ENCODE measurements around the gene BLVRA.
A peak's percentile ranks its signal among the peaks of the same experiment; 100 is the strongest.
"Not testable (repeated sequence)": the region's sequence is repeated elsewhere in the genome, so short reads cannot be mapped to it uniquely, and the experiment has no call there.

BLVRA gene

GRCh38 chr7:43825391-43825808, 66.9 kb downstream of the BLVRA start:
- no peak for DNase-seq
- no peak for TF ChIP-seq POLR2A (IDR thresholded peaks at IDR 0.05; ENCODE audit: low read length)
- no peak for TF ChIP-seq GATA1 (IDR thresholded peaks at IDR 0.05; ENCODE audit: low read depth, low read length)

- DNase-seq, result not testable (repeated sequence)
Observed at GRCh38 chr7:43830917-43831316, 72.4 kb downstream of the BLVRA start.

GRCh38 chr7:43834463-43835251, 76.2 kb downstream of the BLVRA start:
- DNase-seq, result peak; percentile 64 to 77
- TF ChIP-seq GATA1 (IDR thresholded peaks at IDR 0.05; ENCODE audit: low read depth, low read length), result no peak
- no peak for TF ChIP-seq POLR2A (IDR thresholded peaks at IDR 0.05; ENCODE audit: low read length)

GRCh38 chr7:43838201-43838658, 79.8 kb downstream of the BLVRA start:
- DNase-seq, result no peak
- TF ChIP-seq POLR2A (IDR thresholded peaks at IDR 0.05; ENCODE audit: low read length), result no peak
- no peak for TF ChIP-seq GATA1 (IDR thresholded peaks at IDR 0.05; ENCODE audit: low read depth, low read length)

GRCh38 chr7:43843296-43843695, 84.8 kb downstream of the BLVRA start:
- TF ChIP-seq GATA1 (IDR thresholded peaks at IDR 0.05; ENCODE audit: low read depth, low read length) (no peak), POLR2A (IDR thresholded peaks at IDR 0.05; ENCODE audit: low read length) (no peak)
- DNase-seq, result no peak

GRCh38 chr7:43844257-43844656, 85.8 kb downstream of the BLVRA start:
- TF ChIP-seq GATA1 (IDR thresholded peaks at IDR 0.05; ENCODE audit: low read depth, low read length) (no peak), POLR2A (IDR thresholded peaks at IDR 0.05; ENCODE audit: low read length) (no peak)
- no peak for DNase-seq

- no peak for TF ChIP-seq GATA1 (IDR thresholded peaks at IDR 0.05; ENCODE audit: low read depth, low read length)
- TF ChIP-seq POLR2A (IDR thresholded peaks at IDR 0.05; ENCODE audit: low read length), result no peak
- DNase-seq, result no peak
Observed at GRCh38 chr7:43844662-43845061, 86.2 kb downstream of the BLVRA start.

GRCh38 chr7:43847496-43847895, 89.0 kb downstream of the BLVRA start:
- DNase-seq, result no peak
- no peak for TF ChIP-seq GATA1 (IDR thresholded peaks at IDR 0.05; ENCODE audit: low read depth, low read length)
- TF ChIP-seq POLR2A (IDR thresholded peaks at IDR 0.05; ENCODE audit: low read length), result no peak

GRCh38 chr7:43849047-43849446, 90.6 kb downstream of the BLVRA start:
- TF ChIP-seq POLR2A (IDR thresholded peaks at IDR 0.05; ENCODE audit: low read length) (no peak), GATA1 (IDR thresholded peaks at IDR 0.05; ENCODE audit: low read depth, low read length) (no peak)
- DNase-seq, result no peak

GRCh38 chr7:43850348-43851116, 92.1 kb downstream of the BLVRA start:
- DNase-seq, result no peak
- no peak for TF ChIP-seq GATA1 (IDR thresholded peaks at IDR 0.05; ENCODE audit: low read depth, low read length)
- TF ChIP-seq POLR2A (IDR thresholded peaks at IDR 0.05; ENCODE audit: low read length), result no peak

- no peak for DNase-seq
- TF ChIP-seq POLR2A (IDR thresholded peaks at IDR 0.05; ENCODE audit: low read length), result no peak
- TF ChIP-seq GATA1 (IDR thresholded peaks at IDR 0.05; ENCODE audit: low read depth, low read length), result no peak
Observed at GRCh38 chr7:43851805-43852204, 93.3 kb downstream of the BLVRA start.

GRCh38 chr7:43855176-43855575, 96.7 kb downstream of the BLVRA start:
- no peak for DNase-seq
- TF ChIP-seq GATA1 (IDR thresholded peaks at IDR 0.05; ENCODE audit: low read depth, low read length) (no peak), POLR2A (IDR thresholded peaks at IDR 0.05; ENCODE audit: low read length) (no peak)

GRCh38 chr7:43856316-43856715, 97.8 kb downstream of the BLVRA start:
- TF ChIP-seq POLR2A (IDR thresholded peaks at IDR 0.05; ENCODE audit: low read length), result no peak
- DNase-seq, result no peak

Measured in erythroblast (primary cell).